ENCODE data around the gene LY6G6C.

DNA sequence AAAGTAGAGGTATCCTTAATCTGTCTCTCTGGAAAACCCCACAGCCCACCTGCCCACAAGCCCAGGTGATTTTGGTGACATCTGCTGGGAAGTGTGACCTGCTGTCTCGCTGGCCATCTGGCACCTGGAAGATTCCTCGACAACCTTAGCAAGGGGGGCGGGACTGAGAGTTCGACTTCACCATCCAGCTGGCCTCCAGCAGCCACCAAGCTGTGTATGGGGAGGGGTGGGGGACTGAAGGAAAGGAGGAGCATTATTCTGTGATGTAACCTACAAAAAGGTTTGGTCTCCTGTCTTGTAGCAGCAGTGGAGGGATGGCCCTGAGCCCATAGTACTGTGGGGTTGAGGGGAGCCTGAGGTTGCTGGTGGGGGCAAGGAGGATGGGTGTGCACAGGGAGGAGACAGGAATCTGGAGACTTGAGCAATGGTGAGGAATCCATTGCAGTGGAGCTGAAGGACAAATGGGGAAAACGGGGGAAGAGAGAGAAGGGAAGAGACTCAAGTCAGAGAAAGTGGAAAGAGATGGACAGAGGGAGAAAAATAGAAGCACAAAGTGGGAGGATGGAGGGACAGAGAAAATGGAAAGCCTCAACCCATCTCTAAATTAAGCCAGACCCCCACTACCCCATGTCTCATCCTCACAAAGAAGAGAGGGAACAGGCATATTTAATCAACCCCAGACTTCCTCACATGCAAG is 10.9 kb downstream of the LY6G6C start:
- TF ChIP-seq, protein P1, sequence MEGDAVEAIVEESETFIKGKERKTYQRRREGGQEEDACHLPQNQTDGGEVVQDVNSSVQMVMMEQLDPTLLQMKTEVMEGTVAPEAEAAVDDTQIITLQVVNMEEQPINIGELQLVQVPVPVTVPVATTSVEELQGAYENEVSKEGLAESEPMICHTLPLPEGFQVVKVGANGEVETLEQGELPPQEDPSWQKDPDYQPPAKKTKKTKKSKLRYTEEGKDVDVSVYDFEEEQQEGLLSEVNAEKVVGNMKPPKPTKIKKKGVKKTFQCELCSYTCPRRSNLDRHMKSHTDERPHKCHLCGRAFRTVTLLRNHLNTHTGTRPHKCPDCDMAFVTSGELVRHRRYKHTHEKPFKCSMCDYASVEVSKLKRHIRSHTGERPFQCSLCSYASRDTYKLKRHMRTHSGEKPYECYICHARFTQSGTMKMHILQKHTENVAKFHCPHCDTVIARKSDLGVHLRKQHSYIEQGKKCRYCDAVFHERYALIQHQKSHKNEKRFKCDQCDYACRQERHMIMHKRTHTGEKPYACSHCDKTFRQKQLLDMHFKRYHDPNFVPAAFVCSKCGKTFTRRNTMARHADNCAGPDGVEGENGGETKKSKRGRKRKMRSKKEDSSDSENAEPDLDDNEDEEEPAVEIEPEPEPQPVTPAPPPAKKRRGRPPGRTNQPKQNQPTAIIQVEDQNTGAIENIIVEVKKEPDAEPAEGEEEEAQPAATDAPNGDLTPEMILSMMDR (IDR thresholded peaks at IDR 0.05) = no peak
- TF ChIP-seq POLR2AphosphoS5 (IDR thresholded peaks at IDR 0.05) = no peak

Measured in gastroesophageal sphincter (tissue), 3 donors.